ENCODE results near the gene ENOX1. TPM values are rescaled to one million over a fixed set of nuclear protein-coding genes. Genes with fewer than 3 reads are reported as not detected.

Gene ENOX1
- total RNA-seq, 2 donors from 2014 or later: 0.33 TPM; not detected in 1

- Histone ChIP-seq H3K4me3 (ENCODE audit: low read length) (no peak overlapping the region), H3K4me1 (ENCODE audit: control insufficient read depth, insufficient read depth, low read length) (no peaks in the 10 kb centered on the region), H3K9ac (ENCODE audit: extremely low read depth, low read length, poor library complexity, severe bottlenecking) (no peak overlapping the region), H3K27me3 (ENCODE audit: control insufficient read depth, insufficient read depth, low read length, poor library complexity, severe bottlenecking) (no peaks in the 10 kb centered on the region), H3K36me3 (ENCODE audit: control insufficient read depth, insufficient read depth, low read length) (no peaks in the 10 kb centered on the region), H3K9me3 (ENCODE audit: control insufficient read depth, low read length) (no peaks in the 10 kb centered on the region), H3K27ac (ENCODE audit: low read depth, low read length) (no peak overlapping the region)
- no peaks in the 10 kb centered on the region for H3K9me3 Mint-ChIP-seq
- H3K27me3 Mint-ChIP-seq (ENCODE audit: insufficient read depth): no peaks in the 10 kb centered on the region
- H3K4me3 Mint-ChIP-seq: no peak overlapping the region
- H3K4me1 Mint-ChIP-seq: peaks cover 7% of the 10 kb centered on the region
- 84 to 87% methylated on average over 3 to 6 of the region's 6 CpGs for WGBS, 2 experiments (ENCODE audit: insufficient coverage in 1 of 2, insufficient read length in 1 of 2)
- H3K27ac Mint-ChIP-seq: no peak overlapping the region
- no peak for DNase-seq
- TF ChIP-seq CTCF (conservative IDR thresholded peaks at IDR 0.05): no peak
- H3K36me3 Mint-ChIP-seq (ENCODE audit: low read depth): no peaks in the 10 kb centered on the region
Observed at GRCh38 chr13:43297967-43298678, 488.6 kb downstream of the ENOX1 start.

GRCh38 chr13:43295825-43296564 is 490.8 kb downstream of the ENOX1 start:
- no peak for TF ChIP-seq CTCF (conservative IDR thresholded peaks at IDR 0.05)
- no peaks in the 10 kb centered on the region for H3K36me3 Mint-ChIP-seq (ENCODE audit: low read depth)
- Histone ChIP-seq H3K4me1 (ENCODE audit: control insufficient read depth, insufficient read depth, low read length) (no peaks in the 10 kb centered on the region), H3K9me3 (ENCODE audit: control insufficient read depth, low read length) (no peaks in the 10 kb centered on the region), H3K4me3 (ENCODE audit: low read length) (no peak overlapping the region), H3K9ac (ENCODE audit: extremely low read depth, low read length, poor library complexity, severe bottlenecking) (no peak overlapping the region), H3K27me3 (ENCODE audit: control insufficient read depth, insufficient read depth, low read length, poor library complexity, severe bottlenecking) (no peaks in the 10 kb centered on the region), H3K36me3 (ENCODE audit: control insufficient read depth, insufficient read depth, low read length) (no peaks in the 10 kb centered on the region), H3K27ac (ENCODE audit: low read depth, low read length) (no peak overlapping the region)
- DNase-seq: no peak
- no peak overlapping the region for H3K4me3 Mint-ChIP-seq
- peaks cover 7% of the 10 kb centered on the region for H3K4me1 Mint-ChIP-seq
- H3K9me3 Mint-ChIP-seq: no peaks in the 10 kb centered on the region
- no peak overlapping the region for H3K27ac Mint-ChIP-seq
- 85 to 90% methylated on average over 4 to 5 of the region's 5 CpGs for whole genome bisulfite sequencing, 2 experiments (ENCODE audit: insufficient coverage in 1 of 2, insufficient read length in 1 of 2)
- no peaks in the 10 kb centered on the region for H3K27me3 Mint-ChIP-seq (ENCODE audit: insufficient read depth)

GRCh38 chr13:43295321-43295720 is 491.5 kb downstream of the ENOX1 start:
- no peaks in the 10 kb centered on the region for H3K9me3 ChIP-seq (ENCODE audit: control insufficient read depth, low read length)
- no peaks in the 10 kb centered on the region for H3K36me3 ChIP-seq (ENCODE audit: control insufficient read depth, insufficient read depth, low read length)
- no peaks in the 10 kb centered on the region for H3K27me3 Mint-ChIP-seq (ENCODE audit: insufficient read depth)
- no peak overlapping the region for H3K4me3 ChIP-seq (ENCODE audit: low read length)
- H3K27me3 ChIP-seq (ENCODE audit: control insufficient read depth, insufficient read depth, low read length, poor library complexity, severe bottlenecking): no peaks in the 10 kb centered on the region
- no peak overlapping the region for H3K4me3 Mint-ChIP-seq
- WGBS, 2 experiments (ENCODE audit: insufficient coverage in 1 of 2, insufficient read length in 1 of 2): 91 to 95% methylated on average over 2 of the region's 2 CpGs
- H3K27ac ChIP-seq (ENCODE audit: low read depth, low read length): no peak overlapping the region
- no peak for DNase-seq
- H3K4me1 ChIP-seq (ENCODE audit: control insufficient read depth, insufficient read depth, low read length): no peaks in the 10 kb centered on the region
- no peaks in the 10 kb centered on the region for H3K9me3 Mint-ChIP-seq
- TF ChIP-seq CTCF (conservative IDR thresholded peaks at IDR 0.05): no peak
- no peaks in the 10 kb centered on the region for H3K36me3 Mint-ChIP-seq (ENCODE audit: low read depth)
- H3K4me1 Mint-ChIP-seq: peaks cover 7% of the 10 kb centered on the region
- H3K9ac ChIP-seq (ENCODE audit: extremely low read depth, low read length, poor library complexity, severe bottlenecking): no peak overlapping the region
- no peak overlapping the region for H3K27ac Mint-ChIP-seq

Data from endodermal cell (in vitro differentiated cells).